GM23338 (cell line): ENCODE results near the gene KAZN. TPM values are rescaled to one million over a fixed set of nuclear protein-coding genes. Genes with fewer than 3 reads are reported as not detected.

Source experiments
- ATAC-seq: fragments of 200-7000 bp; cut with Tn5 transposase; 3 replicates; pipeline ENCODE4 v1.9.1; 2020
- DNase-seq: peaks from one replicate; pipeline ENCODE4 v3.0.0-alpha.2; 2015; ENCODE audit warnings: low spot score
- H2AFZ ChIP-seq: fragments of 200-600 bp; sonication (generic); 2 replicates; pipeline ENCODE4 v1.8.0; 2016; ENCODE audit warnings: antibody characterized with exemption, mild to moderate bottlenecking, moderate library complexity
- H3F3A ChIP-seq: fragments of 200-600 bp; sonication (generic); replicated peaks from 2 replicates; pipeline ENCODE4 v1.8.0; 2017; ENCODE audit warnings: antibody characterized with exemption, mixed run types, low read depth
- H3K27ac ChIP-seq: fragments of 200-600 bp; sonication (generic); 2 replicates; pipeline ENCODE4 v1.6.1; 2016; ENCODE audit warnings: low read depth
- H3K27me3 ChIP-seq: fragments of 200-600 bp; sonication (generic); 2 replicates; pipeline ENCODE4 v1.8.0; 2016; ENCODE audit warnings: mild to moderate bottlenecking, mixed run types, moderate library complexity; ENCODE audit not compliant: insufficient read depth
- H3K36me3 ChIP-seq: fragments of 200-600 bp; sonication (generic); 2 replicates; pipeline ENCODE4 v1.8.0; 2016; ENCODE audit warnings: mild to moderate bottlenecking; ENCODE audit not compliant: insufficient read depth
- H3K4me1 ChIP-seq: fragments of 200-600 bp; sonication (generic); 2 replicates; pipeline ENCODE4 v1.8.0; 2016; ENCODE audit warnings: mild to moderate bottlenecking, moderate library complexity; ENCODE audit not compliant: insufficient read depth
- H3K4me2 ChIP-seq: fragments of 200-600 bp; sonication (generic); 2 replicates; pipeline ENCODE4 v1.7.1; 2017; ENCODE audit warnings: mixed run types
- H3K4me3 ChIP-seq: fragments of 200-600 bp; sonication (generic); 2 replicates; pipeline ENCODE4 v1.6.1; 2016; ENCODE audit warnings: mixed run types
- H3K79me2 ChIP-seq: fragments of 200-600 bp; sonication (generic); replicated peaks from 2 replicates; pipeline ENCODE4 v1.8.0; 2017; ENCODE audit warnings: mild to moderate bottlenecking; ENCODE audit not compliant: insufficient read depth
- H3K9me2 ChIP-seq: fragments of 200-600 bp; sonication (generic); 2 replicates; pipeline ENCODE4 v1.8.0; 2017; ENCODE audit not compliant: insufficient read depth
- H4K20me1 ChIP-seq: fragments of 200-600 bp; sonication (generic); replicated peaks from 2 replicates; pipeline ENCODE4 v1.8.0; 2017; ENCODE audit warnings: mild to moderate bottlenecking; ENCODE audit not compliant: insufficient read depth
- H3K27ac Mint-ChIP-seq: 2 replicates; pipeline ENCODE4 v1.8.0; 2020; ENCODE audit warnings: inconsistent platforms, mild to moderate bottlenecking, moderate library complexity, mixed read lengths
- H3K27me3 Mint-ChIP-seq: 3 replicates; pipeline ENCODE4 v1.8.0; 2022; ENCODE audit warnings: low read depth, mild to moderate bottlenecking, moderate library complexity, mixed read lengths, inconsistent platforms; ENCODE audit not compliant: insufficient read depth, poor library complexity
- H3K36me3 Mint-ChIP-seq: 3 replicates; pipeline ENCODE4 v1.8.0; 2021; ENCODE audit warnings: low read depth, mild to moderate bottlenecking, inconsistent platforms, moderate library complexity, mixed read lengths
- H3K4me1 Mint-ChIP-seq: 3 replicates; pipeline ENCODE4 v1.8.0; 2020; ENCODE audit warnings: mild to moderate bottlenecking, inconsistent platforms, mixed read lengths
- H3K4me3 Mint-ChIP-seq: 3 replicates; pipeline ENCODE4 v1.8.0; 2021; ENCODE audit warnings: moderate library complexity, mild to moderate bottlenecking, inconsistent platforms, mixed read lengths
- H3K9me3 Mint-ChIP-seq: 3 replicates; pipeline ENCODE4 v1.8.0; 2020; ENCODE audit warnings: moderate library complexity, mild to moderate bottlenecking, inconsistent platforms, mixed read lengths
- CREB1 ChIP-seq: fragments of 250-450 bp; sonication (Bioruptor Pico); IDR thresholded peaks from 2 replicates; pipeline ENCODE4 v1.5.0; 2020; ENCODE audit warnings: low read depth, mild to moderate bottlenecking, moderate library complexity
- CTCF ChIP-seq, 2 experiments: fragments of 200-600 bp in 1 of 2; sonication (generic) in 1 of 2; conservative IDR thresholded peaks; 2 replicates each; pipeline versions ENCODE4 v1.5.1 to v1.6.1; 2016 to 2017; ENCODE audit warnings: antibody characterized with exemption in 2 of 2, low read depth in 2 of 2, mild to moderate bottlenecking in 2 of 2, moderate library complexity in 1 of 2
- ETS1 ChIP-seq: IDR thresholded peaks from 2 replicates; pipeline ENCODE4 v1.6.1; 2016; ENCODE audit warnings: antibody characterized with exemption
- EZH2 ChIP-seq: fragments of 200-600 bp; sonication (generic); IDR thresholded peaks from one replicate; pipeline ENCODE4 v1.8.0; 2017; ENCODE audit warnings: antibody characterized with exemption, mild to moderate bottlenecking, low read depth; ENCODE audit not compliant: unreplicated experiment
- EZH2phosphoT487 ChIP-seq: fragments of 200-600 bp; sonication (generic); IDR thresholded peaks from one replicate; pipeline ENCODE4 v1.8.1; 2018; ENCODE audit warnings: antibody characterized with exemption; ENCODE audit not compliant: unreplicated experiment
- JUNB ChIP-seq: IDR thresholded peaks from one replicate; pipeline ENCODE4 v1.6.1; 2016; ENCODE audit warnings: antibody characterized with exemption; ENCODE audit not compliant: unreplicated experiment
- POLR2AphosphoS5 ChIP-seq: IDR thresholded peaks from 2 replicates; pipeline ENCODE4 v1.6.1; 2016; ENCODE audit warnings: antibody characterized with exemption, low read depth
- REST ChIP-seq: IDR thresholded peaks from one replicate; pipeline ENCODE4 v1.6.1; 2018; ENCODE audit warnings: antibody characterized with exemption; ENCODE audit not compliant: unreplicated experiment
- STAT1 ChIP-seq: IDR thresholded peaks from one replicate; pipeline ENCODE4 v1.6.1; 2016; ENCODE audit warnings: antibody characterized with exemption; ENCODE audit not compliant: unreplicated experiment
- ZNF114 ChIP-seq: fragments of 250-450 bp; sonication (Bioruptor Pico); IDR thresholded peaks from 2 replicates; pipeline ENCODE4 v1.5.0; 2020; ENCODE audit warnings: mild to moderate bottlenecking, moderate library complexity
- ZNF331 ChIP-seq: fragments of 250-450 bp; sonication (Bioruptor Pico); IDR thresholded peaks from 2 replicates; pipeline ENCODE4 v1.5.0; 2020; ENCODE audit warnings: low read depth, mild to moderate bottlenecking, moderate library complexity
- polyA plus RNA-seq: library from polyadenylated mRNA; unstranded; fragments of >200 nt; fragmentation: Nextera tagmentation; extraction: Ambion mirVana; gene quantifications from 2 replicates; pipeline ENCODE4 v1.2.1, GENCODE V29; 2016
- total RNA-seq: library from RNA; depleted of rRNA; stranded (reverse); fragments of >200 nt; shearing (Covaris generic); gene quantifications from 2 replicates; pipeline ENCODE4 v1.2.3, GENCODE V29; 2014

KAZN gene
- total and polyA plus RNA-seq, 2 experiments from 2014 or later: 9.9 to 15.0 TPM

GRCh38 chr1:14795589-14795988 is 197.1 kb downstream of the KAZN start:
- Histone ChIP-seq H3K36me3 (no peaks in the 10 kb centered on the region), H3K27ac (no peak overlapping the region), H3K4me3 (no peak overlapping the region), H3K27me3 (no peaks in the 10 kb centered on the region), H3K9me2 (no peaks in the 10 kb centered on the region), H3K4me1 (no peaks in the 10 kb centered on the region), H3F3A (no peaks in the 10 kb centered on the region), H4K20me1 (no peaks in the 10 kb centered on the region), H3K79me2 (no peaks in the 10 kb centered on the region), H3K4me2 (no peak overlapping the region), H2AFZ (no peak overlapping the region)
- Mint-ChIP-seq H3K4me3 (no peak overlapping the region), H3K9me3 (no peaks in the 10 kb centered on the region; the same call in 2 of the 3 replicates), H3K4me1 (peaks cover 2% of the 10 kb centered on the region; the same call in 2 of the 3 replicates), H3K27ac (no peak overlapping the region), H3K36me3 (no peaks in the 10 kb centered on the region; the same call in 2 of the 3 replicates), H3K27me3 (peaks cover 12% of the 10 kb centered on the region)
- ATAC-seq (no peak), DNase-seq (no peak)
- TF ChIP-seq EZH2phosphoT487 (no peak), ZNF114 (no peak), CREB1 (CRISPR knock-in tag) (no peak), ZNF331 (CRISPR knock-in tag) (no peak), STAT1 (no peak), JUNB (no peak), REST (no peak), ETS1 (no peak), EZH2 (no peak), POLR2AphosphoS5 (no peak), CTCF (conservative IDR thresholded peaks at IDR 0.05; ENCODE audit: low read depth in 2 of 2) (no peak)
